IMR-90 (cell line): ENCODE measurements around the gene SMYD2. TPM values are rescaled to one million over a fixed set of nuclear protein-coding genes. Genes with fewer than 3 reads are reported as not detected.

Experiments used
- ATAC-seq: fragments of 200-7000 bp; cut with Tn5 transposase; 2 replicates; pipeline ENCODE4 v1.9.1; 2020; ENCODE audit warnings: low read depth, mild to moderate bottlenecking, moderate library complexity
- BruUV-seq: library from RNA; stranded (reverse); fragments of 400-500 nt; replicated peaks from 2 replicates; lab custom pipeline; 2021; lab: Mats Ljungman, UMichigan
- CTCF ChIA-PET: fragments of 300-600 bp; formaldehyde crosslinking; extraction: SDS; loops from one replicate; lab custom pipeline; 2021; ENCODE audit warnings: antibody characterized with exemption; lab: Yijun Ruan, JAX
- POLR2A ChIA-PET: fragments of 300-600 bp; sonication (Branson Sonifier 250); formaldehyde crosslinking; loops from one replicate; lab custom pipeline; 2022; ENCODE audit warnings: antibody characterized with exemption; ENCODE audit not compliant: unreplicated experiment; lab: Charles Lee
- DNase-seq: peaks from one replicate; pipeline ENCODE4 v3.0.0; 2013
- H2AFZ ChIP-seq: replicated peaks from 2 replicates; pipeline ENCODE3; 2013; ENCODE audit warnings: low read length, mild to moderate bottlenecking; ENCODE audit not compliant: poor library complexity
- H2AK5ac ChIP-seq: 2 replicates; pipeline ENCODE4 v1.6.1; 2013; ENCODE audit warnings: low read depth, low read length, inconsistent platforms
- H2AK9ac ChIP-seq: replicated peaks from 2 replicates; pipeline ENCODE3; 2013; ENCODE audit warnings: mild to moderate bottlenecking, low read depth, low read length, moderate library complexity; ENCODE audit not compliant: poor library complexity
- H2BK120ac ChIP-seq: 2 replicates; pipeline ENCODE4 v1.6.1; 2013; ENCODE audit warnings: low read depth, low read length, inconsistent platforms
- H2BK15ac ChIP-seq: 3 replicates; pipeline ENCODE4 v1.6.1; 2013; ENCODE audit warnings: low read depth, low read length, inconsistent platforms
- H2BK20ac ChIP-seq: 2 replicates; pipeline ENCODE4 v1.6.1; 2013; ENCODE audit warnings: low read depth, mild to moderate bottlenecking, inconsistent platforms, low read length, moderate library complexity
- H2BK5ac ChIP-seq: 2 replicates; pipeline ENCODE4 v1.6.1; 2013; ENCODE audit warnings: mild to moderate bottlenecking, low read depth, low read length, inconsistent platforms; ENCODE audit not compliant: poor library complexity, severe bottlenecking
- H3K14ac ChIP-seq: replicated peaks from 2 replicates; pipeline ENCODE4 v1.6.1; 2013; ENCODE audit warnings: low read depth, low read length, inconsistent platforms
- H3K18ac ChIP-seq: 2 replicates; pipeline ENCODE4 v1.6.1; 2013; ENCODE audit warnings: low read depth, low read length, control low read depth
- H3K23ac ChIP-seq: 2 replicates; pipeline ENCODE4 v1.6.1; 2013; ENCODE audit warnings: low read depth, low read length, inconsistent platforms
- H3K27ac ChIP-seq: 2 replicates; pipeline ENCODE4 v1.5.1; 2013; ENCODE audit warnings: mild to moderate bottlenecking, control low read depth, low read length; ENCODE audit not compliant: insufficient read depth
- H3K27me3 ChIP-seq: 2 replicates; pipeline ENCODE4 v1.6.1; 2013; ENCODE audit warnings: low read length; ENCODE audit not compliant: control insufficient read depth, insufficient read depth
- H3K36me3 ChIP-seq: 2 replicates; pipeline ENCODE4 v1.6.1; 2013; ENCODE audit warnings: low read length, mixed read lengths; ENCODE audit not compliant: control insufficient read depth, insufficient read depth
- H3K4ac ChIP-seq: 2 replicates; pipeline ENCODE4 v1.6.1; 2013; ENCODE audit warnings: low read depth, low read length, inconsistent platforms
- H3K4me1 ChIP-seq: 2 replicates; pipeline ENCODE4 v1.6.1; 2013; ENCODE audit warnings: low read length, mixed read lengths; ENCODE audit not compliant: control insufficient read depth, insufficient read depth
- H3K4me2 ChIP-seq: 2 replicates; pipeline ENCODE4 v1.6.1; 2013; ENCODE audit warnings: low read depth, mild to moderate bottlenecking, control low read depth, low read length, moderate library complexity
- H3K4me3 ChIP-seq: 2 replicates; pipeline ENCODE4 v1.5.1; 2013; ENCODE audit warnings: low read depth, mild to moderate bottlenecking, control low read depth, low read length, moderate library complexity; ENCODE audit not compliant: insufficient read depth
- H3K56ac ChIP-seq: 2 replicates; pipeline ENCODE4 v1.6.1; 2013; ENCODE audit warnings: low read length, inconsistent platforms; ENCODE audit not compliant: insufficient read depth; ENCODE audit errors: extremely low read depth
- H3K79me1 ChIP-seq, 2 experiments: 2 replicates each; pipeline ENCODE4 v1.6.1; 2013; ENCODE audit warnings: low read length in 2 of 2, inconsistent platforms in 1 of 2, low read depth in 1 of 2
- H3K9ac ChIP-seq: 2 replicates; pipeline ENCODE4 v1.6.1; 2013; ENCODE audit warnings: low read depth, low read length, control low read depth
- H3K9me1 ChIP-seq: 2 replicates; pipeline ENCODE4 v1.6.1; 2013; ENCODE audit warnings: low read length, inconsistent platforms; ENCODE audit not compliant: insufficient read depth
- H3K9me3 ChIP-seq: 2 replicates; pipeline ENCODE4 v1.6.1; 2013; ENCODE audit warnings: low read length; ENCODE audit not compliant: control insufficient read depth, insufficient read depth
- H4K20me1 ChIP-seq: 2 replicates; pipeline ENCODE4 v1.6.1; 2013; ENCODE audit warnings: low read length, inconsistent platforms; ENCODE audit not compliant: insufficient read depth
- H4K5ac ChIP-seq: 2 replicates; pipeline ENCODE4 v1.6.1; 2013; ENCODE audit warnings: mild to moderate bottlenecking, low read depth, low read length, control low read depth
- H4K8ac ChIP-seq, 2 experiments: 2 replicates each; pipeline ENCODE4 v1.6.1; 2013; ENCODE audit warnings: low read depth in 2 of 2, low read length in 2 of 2, control low read depth in 1 of 2, inconsistent platforms in 1 of 2
- H4K91ac ChIP-seq: 2 replicates; pipeline ENCODE4 v1.6.1; 2013; ENCODE audit warnings: low read depth, low read length, inconsistent platforms; ENCODE audit not compliant: insufficient read depth
- CEBPB ChIP-seq: IDR thresholded peaks from 2 replicates; pipeline ENCODE4 v1.6.1; 2012; ENCODE audit warnings: low read depth, low read length, improper control_type of control experiment
- CHD1 ChIP-seq: IDR thresholded peaks from 2 replicates; pipeline ENCODE4 v1.6.1; 2012; ENCODE audit warnings: low read depth, low read length, improper control_type of control experiment
- FOS ChIP-seq: fragments of 150-350 bp; IDR thresholded peaks from 2 replicates; pipeline ENCODE4 v1.6.1; 2016; ENCODE audit warnings: low read depth, low read length
- MAFK ChIP-seq: IDR thresholded peaks from 2 replicates; pipeline ENCODE4 v1.6.1; 2012; ENCODE audit warnings: low read depth, low read length, improper control_type of control experiment
- MAZ ChIP-seq: IDR thresholded peaks from 2 replicates; pipeline ENCODE4 v1.6.1; 2012; ENCODE audit warnings: low read depth, mild to moderate bottlenecking, low read length, improper control_type of control experiment, moderate library complexity, borderline replicate concordance
- MXI1 ChIP-seq: IDR thresholded peaks from 2 replicates; pipeline ENCODE4 v1.6.1; 2012; ENCODE audit warnings: low read depth, mild to moderate bottlenecking, low read length, moderate library complexity, borderline replicate concordance
- NFE2L2 ChIP-seq: fragments of 150-350 bp; IDR thresholded peaks from 2 replicates; pipeline ENCODE4 v1.6.1; 2016; ENCODE audit warnings: low read depth, mild to moderate bottlenecking, low read length
- POLR2A ChIP-seq: IDR thresholded peaks from 2 replicates; pipeline ENCODE4 v1.6.1; 2012; ENCODE audit warnings: mild to moderate bottlenecking, low read depth, low read length
- RAD21 ChIP-seq: IDR thresholded peaks from 2 replicates; pipeline ENCODE4 v1.6.1; 2012; ENCODE audit warnings: low read length, improper control_type of control experiment
- RCOR1 ChIP-seq: IDR thresholded peaks from 2 replicates; pipeline ENCODE4 v1.6.1; 2012; ENCODE audit warnings: mild to moderate bottlenecking, low read length, improper control_type of control experiment; ENCODE audit not compliant: insufficient replicate concordance
- RFX5 ChIP-seq: IDR thresholded peaks from 2 replicates; pipeline ENCODE4 v1.8.0; 2012; ENCODE audit warnings: low read depth, mild to moderate bottlenecking, low read length, moderate library complexity
- SMC3 ChIP-seq: fragments of 150-350 bp; IDR thresholded peaks from 2 replicates; pipeline ENCODE4 v1.6.1; 2016; ENCODE audit warnings: low read depth, mild to moderate bottlenecking, antibody characterized with exemption, low read length, moderate library complexity
- WGBS, 2 experiments: methylation state at CpG; one replicate each; pipeline versions ENCODE4 v1.1.5 to v1.1.7; 2013; ENCODE audit warnings: missing lambda C conversion rate in 2 of 2; ENCODE audit not compliant: insufficient read length in 1 of 2; ENCODE audit errors: extremely low coverage in 2 of 2; 5-methylcytosine and 5-hydroxymethylcytosine counted together
- dilution Hi-C: fragments of 300-500 bp; cut with HindIII; formaldehyde crosslinking; loops from one replicate; pipeline ENCODE4 v1.14.3; 2018; ENCODE audit warnings: low sequenced_read_pairs; ENCODE audit not compliant: unreplicated experiment
- in situ Hi-C: fragments of 300-500 bp; cut with MboI; formaldehyde crosslinking; loops from 3 replicates; pipeline ENCODE4 v1.14.3; 2019; ENCODE audit warnings: low sequenced_read_pairs, inconsistent platforms, mixed read lengths
- intact Hi-C: fragments of 100-400 bp; cut with micrococcal nuclease; formaldehyde crosslinking; loops from 2 replicates; pipeline ENCODE4 v1.10.0; 2022
- polyA plus RNA-seq, 3 experiments: library from polyadenylated mRNA; depleted of rRNA; stranded (reverse); fragments of >200 nt; gene quantifications; 2 replicates each; pipeline ENCODE4 v1.2.3, GENCODE V29; 2012; ENCODE audit warnings: low replicate concordance in 1 of 3
- total RNA-seq: library from RNA; depleted of rRNA; stranded (reverse); fragments of >200 nt; gene quantifications from 2 replicates; pipeline ENCODE4 v1.2.3, GENCODE V29; 2012
- TF ChIP-seq, protein P1 (sequence below): fragments of 150-350 bp; IDR thresholded peaks from 2 replicates; pipeline ENCODE4 v1.6.1; 2017; ENCODE audit warnings: mild to moderate bottlenecking, antibody characterized with exemption, low read length, low read depth
- TF ChIP-seq, protein P2 (sequence below): conservative IDR thresholded peaks from 2 replicates; pipeline ENCODE4 v1.5.1; 2012; ENCODE audit warnings: mild to moderate bottlenecking, low read depth, low read length, improper control_type of control experiment
- TF ChIP-seq, protein P3 (sequence below): fragments of 150-350 bp; IDR thresholded peaks from 2 replicates; pipeline ENCODE4 v1.6.1; 2016; ENCODE audit warnings: low read depth, mild to moderate bottlenecking, low read length, moderate library complexity, borderline replicate concordance

SMYD2 gene
- total and polyA plus RNA-seq, 2 of the 4 experiments (the other 2 are of a cell fraction) = 32.7 to 61.7 TPM

DNA sequence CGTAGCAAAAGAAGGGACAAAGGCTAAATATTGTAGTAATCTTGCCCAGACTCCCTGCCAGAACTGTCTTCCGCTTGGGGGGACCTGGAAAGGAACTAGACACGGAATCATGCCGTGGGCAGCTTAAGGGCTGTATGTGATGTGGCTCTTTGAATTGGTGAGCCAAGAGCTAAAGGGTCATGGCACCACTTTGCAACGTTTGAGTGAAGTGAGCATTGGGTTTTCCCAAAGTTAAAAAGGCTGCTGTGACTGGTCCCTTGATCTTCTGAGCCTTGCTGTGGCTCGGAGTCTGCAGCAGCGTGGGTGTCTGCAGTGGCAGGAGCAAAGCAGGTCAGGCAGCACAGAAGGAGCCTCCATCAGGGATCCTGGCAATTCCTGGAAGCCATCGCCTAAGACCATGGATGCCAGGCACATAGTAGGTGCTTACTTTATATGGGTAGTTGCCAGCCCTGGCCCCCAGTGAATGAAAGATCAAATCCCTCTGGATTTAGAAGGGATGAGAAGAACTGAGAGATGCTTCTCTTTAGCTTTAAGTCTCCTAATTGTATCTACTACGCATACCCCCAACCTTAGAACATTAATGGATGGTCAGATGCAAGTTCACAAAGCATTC is 1.8 kb downstream of the SMYD2 start:
- Histone ChIP-seq H2BK120ac (no peak overlapping the region), H3K9me1 (no peaks in the 10 kb centered on the region), H3K14ac (no peak overlapping the region), H4K8ac (no peak overlapping the region), H3K23ac (peak overlapping the region; percentile 22; the same call in 1 of the 2 replicates), H3K79me1 (peaks cover 21 to 33% of the 10 kb centered on the region in 2 experiments), H3K9ac (no peak overlapping the region), H2BK15ac (peak overlapping the region; percentile 35; the same call in 1 of the 3 replicates), H2BK20ac (no peak overlapping the region), H3K4me3 (no peak overlapping the region), H3K27me3 (no peaks in the 10 kb centered on the region), H4K20me1 (no peaks in the 10 kb centered on the region), H4K5ac (no peak overlapping the region), H3K56ac (no peak overlapping the region), H3K36me3 (no peaks in the 10 kb centered on the region), H3K4ac (0 out of 2 replicates have a peak overlapping the region, but pooled peaks have one; percentile 27), H2AK5ac (no peak overlapping the region), H3K18ac (no peak overlapping the region), H3K4me2 (peak overlapping the region; percentile 84), H3K27ac (no peak overlapping the region), H2AFZ (peak overlapping the region; percentile 49), H3K4me1 (peaks cover 3% of the 10 kb centered on the region; the same call in 1 of the 2 replicates), H2AK9ac (no peak overlapping the region), H2BK5ac (no peak overlapping the region), H4K91ac (no peak overlapping the region; the same call in 1 of the 2 replicates), H3K9me3 (no peaks in the 10 kb centered on the region)
- POLR2A ChIA-PET = no interaction called here
- no TSS peak for BruUV-seq
- in situ Hi-C loops (no loop called here), intact Hi-C loops (no loop called here), dilution Hi-C loops (no loop called here)
- 62% methylated on average over 3 of the region's 9 CpGs; no CpG with 5 or more reads in 1 of the 2 experiments for WGBS, 2 experiments
- CTCF ChIA-PET = interaction anchor here (1.0 to 1.3 kb wide), 2 partner anchors 10 to 49 kb away, joined by 3 read pairs; no protein-coding TSS in a partner anchor
- ATAC-seq = no peak
- no peak for DNase-seq
- no peak for TF ChIP-seq CHD1
- TF ChIP-seq, protein P1, sequence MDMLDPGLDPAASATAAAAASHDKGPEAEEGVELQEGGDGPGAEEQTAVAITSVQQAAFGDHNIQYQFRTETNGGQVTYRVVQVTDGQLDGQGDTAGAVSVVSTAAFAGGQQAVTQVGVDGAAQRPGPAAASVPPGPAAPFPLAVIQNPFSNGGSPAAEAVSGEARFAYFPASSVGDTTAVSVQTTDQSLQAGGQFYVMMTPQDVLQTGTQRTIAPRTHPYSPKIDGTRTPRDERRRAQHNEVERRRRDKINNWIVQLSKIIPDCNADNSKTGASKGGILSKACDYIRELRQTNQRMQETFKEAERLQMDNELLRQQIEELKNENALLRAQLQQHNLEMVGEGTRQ = no peak
- TF ChIP-seq, protein P2, sequence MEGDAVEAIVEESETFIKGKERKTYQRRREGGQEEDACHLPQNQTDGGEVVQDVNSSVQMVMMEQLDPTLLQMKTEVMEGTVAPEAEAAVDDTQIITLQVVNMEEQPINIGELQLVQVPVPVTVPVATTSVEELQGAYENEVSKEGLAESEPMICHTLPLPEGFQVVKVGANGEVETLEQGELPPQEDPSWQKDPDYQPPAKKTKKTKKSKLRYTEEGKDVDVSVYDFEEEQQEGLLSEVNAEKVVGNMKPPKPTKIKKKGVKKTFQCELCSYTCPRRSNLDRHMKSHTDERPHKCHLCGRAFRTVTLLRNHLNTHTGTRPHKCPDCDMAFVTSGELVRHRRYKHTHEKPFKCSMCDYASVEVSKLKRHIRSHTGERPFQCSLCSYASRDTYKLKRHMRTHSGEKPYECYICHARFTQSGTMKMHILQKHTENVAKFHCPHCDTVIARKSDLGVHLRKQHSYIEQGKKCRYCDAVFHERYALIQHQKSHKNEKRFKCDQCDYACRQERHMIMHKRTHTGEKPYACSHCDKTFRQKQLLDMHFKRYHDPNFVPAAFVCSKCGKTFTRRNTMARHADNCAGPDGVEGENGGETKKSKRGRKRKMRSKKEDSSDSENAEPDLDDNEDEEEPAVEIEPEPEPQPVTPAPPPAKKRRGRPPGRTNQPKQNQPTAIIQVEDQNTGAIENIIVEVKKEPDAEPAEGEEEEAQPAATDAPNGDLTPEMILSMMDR = no peak
- no peak for TF ChIP-seq MXI1
- TF ChIP-seq CEBPB = no peak
- TF ChIP-seq RFX5 = no peak
- no peak for TF ChIP-seq MAZ
- no peak for TF ChIP-seq FOS
- no peak for TF ChIP-seq NFE2L2
- TF ChIP-seq MAFK = no peak
- no peak for TF ChIP-seq SMC3
- TF ChIP-seq, protein P3, sequence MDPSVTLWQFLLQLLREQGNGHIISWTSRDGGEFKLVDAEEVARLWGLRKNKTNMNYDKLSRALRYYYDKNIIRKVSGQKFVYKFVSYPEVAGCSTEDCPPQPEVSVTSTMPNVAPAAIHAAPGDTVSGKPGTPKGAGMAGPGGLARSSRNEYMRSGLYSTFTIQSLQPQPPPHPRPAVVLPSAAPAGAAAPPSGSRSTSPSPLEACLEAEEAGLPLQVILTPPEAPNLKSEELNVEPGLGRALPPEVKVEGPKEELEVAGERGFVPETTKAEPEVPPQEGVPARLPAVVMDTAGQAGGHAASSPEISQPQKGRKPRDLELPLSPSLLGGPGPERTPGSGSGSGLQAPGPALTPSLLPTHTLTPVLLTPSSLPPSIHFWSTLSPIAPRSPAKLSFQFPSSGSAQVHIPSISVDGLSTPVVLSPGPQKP = no peak
- no peak for TF ChIP-seq RAD21
- TF ChIP-seq RCOR1 = no peak
- TF ChIP-seq POLR2A = no peak
